Esophagus (tissue), 2 donors: Measurements from ENCODE around the gene ZBTB18. TPM values are rescaled to one million over a fixed set of nuclear protein-coding genes. Genes with fewer than 3 reads are reported as not detected.
"Not testable (repeated sequence)": the region's sequence is repeated elsewhere in the genome, so short reads cannot be mapped to it uniquely, and the experiment has no call there.

Source experiments
- H3K27ac ChIP-seq, 2 donors: one replicate each; pipeline ENCODE4 v1.5.1; 2013; ENCODE audit warnings: low read depth in 2 of 2, mild to moderate bottlenecking in 2 of 2, inconsistent platforms in 1 of 2, low read length in 1 of 2, moderate library complexity in 1 of 2
- H3K27me3 ChIP-seq, 2 donors: one replicate each; pipeline ENCODE4 v1.6.1; 2013; ENCODE audit warnings: low read length in 2 of 2, control low read depth in 1 of 2, mild to moderate bottlenecking in 1 of 2; ENCODE audit not compliant: insufficient read depth in 2 of 2, control insufficient read depth in 1 of 2
- H3K36me3 ChIP-seq, 2 donors: one replicate each; pipeline ENCODE4 v1.6.1; 2013; ENCODE audit warnings: low read length in 1 of 2; ENCODE audit not compliant: control insufficient read depth in 2 of 2, insufficient read depth in 2 of 2
- H3K4me1 ChIP-seq, 2 donors: one replicate each; pipeline ENCODE4 v1.6.1; 2013; ENCODE audit warnings: low read length in 1 of 2; ENCODE audit not compliant: control insufficient read depth in 2 of 2, insufficient read depth in 2 of 2
- H3K4me3 ChIP-seq, 2 donors: one replicate each; pipeline ENCODE4 v1.5.1; 2013; ENCODE audit warnings: low read length in 2 of 2, mild to moderate bottlenecking in 2 of 2, low read depth in 1 of 2, moderate library complexity in 1 of 2
- H3K9me3 ChIP-seq, 2 donors: one replicate each; pipeline ENCODE4 v1.6.1; 2013; ENCODE audit warnings: mild to moderate bottlenecking in 2 of 2, low read depth in 1 of 2, low read length in 1 of 2, moderate library complexity in 1 of 2; ENCODE audit not compliant: control insufficient read depth in 2 of 2, insufficient read depth in 1 of 2
- WGBS, 2 donors: extraction: QIAGEN DNeasy Blood & Tissue Kit; methylation state at CpG; one replicate each; pipeline ENCODE4 v1.1.7; 2013; 5-methylcytosine and 5-hydroxymethylcytosine counted together
- polyA plus RNA-seq, 2 donors: library from polyadenylated mRNA; stranded (reverse); fragments of 200-250 nt; gene quantifications; one replicate each; pipeline ENCODE4 v1.2.3, GENCODE V29; 2013
- donor health status: healthy with polysubstance abuse.
- donor health status: Bipolar disorder and iron deficiency.

ZBTB18 gene
- polyA plus RNA-seq, 2 donors: 3.0 to 3.5 TPM

GRCh38 chr1:244013100-244013499 is 38.0 kb upstream of the ZBTB18 start:
- Histone ChIP-seq H3K27ac (no peak overlapping the region), H3K27me3 (no peaks in the 10 kb centered on the region), H3K4me3 (no peak overlapping the region), H3K36me3 (no peaks in the 10 kb centered on the region), H3K9me3 (no peaks in the 10 kb centered on the region), H3K4me1 (peaks cover 0 to 1% of the 10 kb centered on the region in 2 donors)
- 91 to 95% methylated on average over 2 of the region's 2 CpGs for WGBS, 2 donors

GRCh38 chr1:244014862-244015261 is 36.2 kb upstream of the ZBTB18 start:
- H3K4me3 ChIP-seq, H3K27ac ChIP-seq: not testable (repeated sequence)

GRCh38 chr1:244019982-244020485 is 31.0 kb upstream of the ZBTB18 start:
- 65 to 68% methylated on average over 4 of the region's 4 CpGs for WGBS, 2 donors
- Histone ChIP-seq H3K27ac (no peak overlapping the region), H3K4me1 (no peaks in the 10 kb centered on the region), H3K36me3 (no peaks in the 10 kb centered on the region), H3K9me3 (no peaks in the 10 kb centered on the region), H3K27me3 (no peaks in the 10 kb centered on the region), H3K4me3 (no peak overlapping the region)

More at GRCh38 chr1:244014862-244015261, 36.2 kb upstream of the ZBTB18 start:
- not testable (repeated sequence) for H3K9me3 ChIP-seq, H3K4me1 ChIP-seq, H3K36me3 ChIP-seq, H3K27me3 ChIP-seq
- WGBS, 2 donors: 60 to 72% methylated on average over 3 of the region's 3 CpGs

GRCh38 chr1:244021427-244021826 is 29.7 kb upstream of the ZBTB18 start:
- no peak overlapping the region for H3K4me3 ChIP-seq
- no peaks in the 10 kb centered on the region for H3K4me1 ChIP-seq
- no peak overlapping the region for H3K27ac ChIP-seq
- H3K27me3 ChIP-seq: no peaks in the 10 kb centered on the region
- H3K36me3 ChIP-seq: no peaks in the 10 kb centered on the region
- 88 to 100% methylated on average over 1 of the region's 1 CpG for WGBS, 2 donors
- no peaks in the 10 kb centered on the region for H3K9me3 ChIP-seq

- no peak overlapping the region for H3K27ac ChIP-seq
- H3K9me3 ChIP-seq: no peaks in the 10 kb centered on the region
- H3K27me3 ChIP-seq: no peaks in the 10 kb centered on the region
- H3K4me3 ChIP-seq: no peak overlapping the region
- H3K36me3 ChIP-seq: no peaks in the 10 kb centered on the region
- H3K4me1 ChIP-seq: no peaks in the 10 kb centered on the region
- WGBS, 2 donors: 63 to 77% methylated on average over 2 of the region's 2 CpGs
Observed at GRCh38 chr1:244022311-244022710, 28.8 kb upstream of the ZBTB18 start.

GRCh38 chr1:244022864-244023440 is 28.1 kb upstream of the ZBTB18 start:
- no peak overlapping the region for H3K4me3 ChIP-seq
- H3K4me1 ChIP-seq: no peaks in the 10 kb centered on the region
- no peaks in the 10 kb centered on the region for H3K9me3 ChIP-seq
- no peaks in the 10 kb centered on the region for H3K36me3 ChIP-seq
- no peak overlapping the region for H3K27ac ChIP-seq
- no peaks in the 10 kb centered on the region for H3K27me3 ChIP-seq
- 86 to 91% methylated on average over 9 of the region's 9 CpGs for WGBS, 2 donors

GRCh38 chr1:244027491-244028145 is 23.5 kb upstream of the ZBTB18 start:
- H3K36me3 ChIP-seq: no peaks in the 10 kb centered on the region
- no peaks in the 10 kb centered on the region for H3K4me1 ChIP-seq
- 78 to 80% methylated on average over 17 of the region's 17 CpGs for WGBS, 2 donors
- no peak overlapping the region for H3K27ac ChIP-seq
- no peaks in the 10 kb centered on the region for H3K9me3 ChIP-seq
- H3K4me3 ChIP-seq: no peak overlapping the region
- no peaks in the 10 kb centered on the region for H3K27me3 ChIP-seq

- H3K36me3 ChIP-seq: no peaks in the 10 kb centered on the region
- no peaks in the 10 kb centered on the region for H3K4me1 ChIP-seq
- H3K27ac ChIP-seq: no peak overlapping the region
- no peaks in the 10 kb centered on the region for H3K27me3 ChIP-seq
- WGBS, 2 donors: 78 to 82% methylated on average over 3 of the region's 3 CpGs
- H3K9me3 ChIP-seq: no peaks in the 10 kb centered on the region
- no peak overlapping the region for H3K4me3 ChIP-seq
Observed at GRCh38 chr1:244028701-244029100, 22.4 kb upstream of the ZBTB18 start.

- Histone ChIP-seq H3K4me3 (no peak overlapping the region), H3K4me1 (no peaks in the 10 kb centered on the region), H3K9me3 (no peaks in the 10 kb centered on the region), H3K36me3 (no peaks in the 10 kb centered on the region), H3K27me3 (no peaks in the 10 kb centered on the region), H3K27ac (no peak overlapping the region)
- 63 to 71% methylated on average over 3 of the region's 3 CpGs for WGBS, 2 donors
Observed at GRCh38 chr1:244029124-244029523, 22.0 kb upstream of the ZBTB18 start.
